HepG2 (cell line): ENCODE measurements around the gene EPM2A. TPM values are rescaled to one million over a fixed set of nuclear protein-coding genes. Genes with fewer than 3 reads are reported as not detected.

Source experiments
- ATAC-seq: fragments of 200-7000 bp; cut with Tn5 transposase; 3 replicates; pipeline ENCODE4 v1.9.1; 2020; ENCODE audit warnings: mild to moderate bottlenecking, moderate library complexity
- BruUV-seq: library from RNA; stranded (reverse); fragments of 400-500 nt; replicated peaks from 2 replicates; lab custom pipeline; 2021; lab: Mats Ljungman, UMichigan
- CTCF ChIA-PET: fragments of 300-600 bp; formaldehyde crosslinking; extraction: SDS; loops from one replicate; lab custom pipeline; 2021; ENCODE audit warnings: low total read pairs, inconsistent platforms, low intra/inter-chr PET ratio; lab: Yijun Ruan, JAX
- POLR2A ChIA-PET: fragments of 350-600 bp; sonication (Branson Sonifier 250); formaldehyde crosslinking; loops from one replicate; lab custom pipeline; 2020; ENCODE audit warnings: antibody characterized with exemption, inconsistent platforms; lab: Yijun Ruan, JAX
- DNase-seq: peaks from one replicate; pipeline ENCODE4 v3.0.0-alpha.2; 2015; ENCODE audit warnings: low spot score
- FAIRE-seq: peaks from 3 replicates; lab custom pipeline; 2011; peaks lifted over from hg19 to GRCh38; lab: Jason Lieb, UNC
- H2AFZ ChIP-seq: one replicate; pipeline ENCODE4 v1.6.1; 2011; ENCODE audit warnings: low read length, inconsistent platforms
- H3K27ac ChIP-seq: fragments of 300-600 bp; 3 replicates; pipeline ENCODE4 v1.8.0; 2011; ENCODE audit warnings: mixed run types, mild to moderate bottlenecking, mixed read lengths, low read length, inconsistent platforms; ENCODE audit not compliant: insufficient read depth; ENCODE audit errors: extremely low read length
- H3K27me3 ChIP-seq, 2 experiments: fragments of 200-600 bp in 1 of 2; 2 replicates in 1 of 2; 3 replicates in 1 of 2; pipeline versions ENCODE4 v1.6.0 to v1.8.0; 2011; ENCODE audit warnings: low read length in 2 of 2, mild to moderate bottlenecking in 2 of 2, moderate library complexity in 2 of 2, inconsistent platforms in 1 of 2; ENCODE audit not compliant: insufficient read depth in 2 of 2, control insufficient read depth in 1 of 2
- H3K36me3 ChIP-seq, 2 experiments: fragments of 200-600 bp in 1 of 2; replicated peaks in 1 of 2; 2 replicates in 1 of 2; 3 replicates in 1 of 2; pipeline versions ENCODE4 v1.5.1 to v1.8.0; 2011; ENCODE audit warnings: low read length in 2 of 2, inconsistent platforms in 1 of 2; ENCODE audit not compliant: insufficient read depth in 2 of 2, control insufficient read depth in 1 of 2
- H3K4me1 ChIP-seq: 2 replicates; pipeline ENCODE4 v1.5.1; 2012; ENCODE audit warnings: low read length, inconsistent platforms; ENCODE audit not compliant: insufficient read depth
- H3K4me2 ChIP-seq: 2 replicates; pipeline ENCODE4 v1.6.0; 2011; ENCODE audit warnings: low read depth, low read length, inconsistent platforms
- H3K4me3 ChIP-seq, 3 experiments: fragments of 200-600 bp in 1 of 3; sonication (generic), shearing (Covaris generic) in 1 of 3; replicated peaks in 1 of 3; 2 replicates each; pipeline ENCODE4 v1.5.1; 2011 to 2016; ENCODE audit warnings: low read length in 3 of 3, inconsistent platforms in 2 of 3, low read depth in 2 of 3, mild to moderate bottlenecking in 2 of 3, control low read depth in 1 of 3, mixed read lengths in 1 of 3; ENCODE audit not compliant: insufficient read depth in 1 of 3
- H3K79me2 ChIP-seq: one replicate; pipeline ENCODE4 v1.6.1; 2011; ENCODE audit warnings: low read length, inconsistent platforms; ENCODE audit not compliant: insufficient read depth
- H3K9ac ChIP-seq: 2 replicates; pipeline ENCODE4 v1.6.0; 2011; ENCODE audit warnings: mild to moderate bottlenecking, low read depth, low read length, inconsistent platforms; ENCODE audit not compliant: insufficient read depth
- H3K9me3 ChIP-seq: 2 replicates; pipeline ENCODE4 v1.5.1; 2012; ENCODE audit warnings: mild to moderate bottlenecking, low read length
- H4K20me1 ChIP-seq: 2 replicates; pipeline ENCODE4 v1.6.0; 2011; ENCODE audit warnings: inconsistent platforms, mild to moderate bottlenecking, low read length, moderate library complexity; ENCODE audit not compliant: insufficient read depth
- ATF4 ChIP-seq, 2 experiments: fragments of 450-650 bp in 1 of 2; sonication (generic) in 1 of 2; formaldehyde crosslinking; IDR thresholded peaks; 2 replicates each; pipeline versions ENCODE4 v1.5.0 to v1.8.0; 2020 to 2022; ENCODE audit warnings: mild to moderate bottlenecking in 1 of 2, missing genetic modification reagents in 1 of 2
- ATF7 ChIP-seq, 2 experiments: fragments of 450-650 bp in 1 of 2; sonication (generic) in 1 of 2; formaldehyde crosslinking in 1 of 2; IDR thresholded peaks; 2 replicates each; pipeline versions ENCODE4 v1.4.0 to v1.6.1; 2016 to 2020; ENCODE audit warnings: antibody characterized with exemption in 1 of 2, mild to moderate bottlenecking in 1 of 2, missing genetic modification reagents in 1 of 2
- ELK4 ChIP-seq: sonication (generic); formaldehyde crosslinking; IDR thresholded peaks from 2 replicates; pipeline ENCODE4 v1.9.0; 2021; ENCODE audit warnings: missing genetic modification reagents, borderline replicate concordance
- MXI1 ChIP-seq: IDR thresholded peaks from 3 replicates; pipeline ENCODE4 v1.6.1; 2012; ENCODE audit warnings: low read depth, low read length, inconsistent platforms, borderline replicate concordance
- PRDM15 ChIP-seq: sonication (generic); formaldehyde crosslinking; IDR thresholded peaks from 2 replicates; pipeline ENCODE4 v1.4.0; 2020; ENCODE audit warnings: missing genetic modification reagents
- ZNF234 ChIP-seq: sonication (generic); formaldehyde crosslinking; conservative IDR thresholded peaks from 2 replicates; pipeline ENCODE4 v1.5.1; 2020; ENCODE audit warnings: mild to moderate bottlenecking, missing genetic modification reagents
- ZNF766 ChIP-seq: sonication (generic); formaldehyde crosslinking; IDR thresholded peaks from 2 replicates; pipeline ENCODE4 v1.5.0; 2020; ENCODE audit warnings: missing genetic modification reagents, borderline replicate concordance
- WGBS: methylation state at CpG from one replicate; pipeline ENCODE4 v1.1.6; 2017; ENCODE audit warnings: low lambda C conversion rate; 5-methylcytosine and 5-hydroxymethylcytosine counted together
- in situ Hi-C: cut with HindIII; loops from 2 replicates; pipeline ENCODE4 v1.10.0; 2017; ENCODE audit warnings: low pct_unique_long_range_greater_than_20kb; ENCODE audit not compliant: extremely low pct_ligation_motif_present
- intact Hi-C: fragments of 100-400 bp; cut with micrococcal nuclease; formaldehyde crosslinking; loops from one replicate; pipeline ENCODE4 v1.10.0; 2022; ENCODE audit not compliant: unreplicated experiment
- polyA plus RNA-seq, 8 experiments: library from polyadenylated mRNA; depleted of rRNA in 3 of 8; stranded (reverse) in 7 of 8; unstranded in 1 of 8; fragments of >200 nt; fragmentation: Illumina TruSeq in 4 of 8; extraction: Trizol in 4 of 8; gene quantifications; 2 replicates each; pipeline versions ENCODE4 v1.2.1 to v1.2.3, GENCODE V29; 2011 to 2016; ENCODE audit warnings: low read depth in 4 of 8, missing spikeins in 1 of 8, mixed read lengths in 1 of 8; ENCODE audit not compliant: insufficient read depth in 1 of 8
- total RNA-seq, 5 experiments: library from RNA; depleted of rRNA; stranded (reverse); fragments of >200 nt; fragmentation: Illumina TruSeq; extraction: Trizol; gene quantifications; 2 replicates each; pipeline ENCODE4 v1.2.3, GENCODE V29; 2016; ENCODE audit warnings: low read depth in 1 of 5
- TF ChIP-seq, protein P1 (sequence below): sonication (generic); formaldehyde crosslinking; IDR thresholded peaks from 2 replicates; pipeline ENCODE4 v1.4.0; 2020; ENCODE audit warnings: mild to moderate bottlenecking, low read depth, missing genetic modification reagents

EPM2A gene
- total and polyA plus RNA-seq, 2 of the 13 experiments (the other 11 are each of a cell fraction or from before 2014, with no cell fraction given): 4.6 to 9.2 TPM

GRCh38 chr6:145756170-145756662 lies 20.9 kb upstream of the EPM2A start:
- intact Hi-C loops (no loop called here), in situ Hi-C loops (no loop called here)
- BruUV-seq: no TSS peak
- no peaks in the 10 kb centered on the region for H3K79me2 ChIP-seq
- WGBS: 0% methylated on average over 1 of the region's 1 CpG
- H2AFZ ChIP-seq: no peak overlapping the region
- FAIRE-seq (no peak), DNase-seq (no peak), ATAC-seq (no peak)
- H4K20me1 ChIP-seq: no peaks in the 10 kb centered on the region
- no peaks in the 10 kb centered on the region for H3K4me1 ChIP-seq
- H3K4me3 ChIP-seq: no peak overlapping the region
- H3K9ac ChIP-seq: no peak overlapping the region
- no peaks in the 10 kb centered on the region for H3K36me3 ChIP-seq
- TF ChIP-seq ATF7 (IDR thresholded peaks at IDR 0.05): 0 out of 2 replicates have a peak, but pooled peaks have one; percentile 10
- no peak for TF ChIP-seq ATF7 (CRISPR knock-in tag; IDR thresholded peaks at IDR 0.05)
- peak in 1 of 2 experiments; percentile 21; a peak in 1 of 4 replicates for TF ChIP-seq ATF4 (CRISPR knock-in tag; IDR thresholded peaks at IDR 0.05)
- TF ChIP-seq, protein P1, sequence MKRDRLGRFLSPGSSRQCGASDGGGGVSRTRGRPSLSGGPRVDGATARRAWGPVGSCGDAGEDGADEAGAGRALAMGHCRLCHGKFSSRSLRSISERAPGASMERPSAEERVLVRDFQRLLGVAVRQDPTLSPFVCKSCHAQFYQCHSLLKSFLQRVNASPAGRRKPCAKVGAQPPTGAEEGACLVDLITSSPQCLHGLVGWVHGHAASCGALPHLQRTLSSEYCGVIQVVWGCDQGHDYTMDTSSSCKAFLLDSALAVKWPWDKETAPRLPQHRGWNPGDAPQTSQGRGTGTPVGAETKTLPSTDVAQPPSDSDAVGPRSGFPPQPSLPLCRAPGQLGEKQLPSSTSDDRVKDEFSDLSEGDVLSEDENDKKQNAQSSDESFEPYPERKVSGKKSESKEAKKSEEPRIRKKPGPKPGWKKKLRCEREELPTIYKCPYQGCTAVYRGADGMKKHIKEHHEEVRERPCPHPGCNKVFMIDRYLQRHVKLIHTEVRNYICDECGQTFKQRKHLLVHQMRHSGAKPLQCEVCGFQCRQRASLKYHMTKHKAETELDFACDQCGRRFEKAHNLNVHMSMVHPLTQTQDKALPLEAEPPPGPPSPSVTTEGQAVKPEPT (CRISPR knock-in tag): no peak
- POLR2A ChIA-PET: no interaction called here
- no peaks in the 10 kb centered on the region for H3K27me3 ChIP-seq
- H3K27ac ChIP-seq: no peak overlapping the region
- CTCF ChIA-PET: no interaction called here
- no peaks in the 10 kb centered on the region for H3K9me3 ChIP-seq
- H3K4me2 ChIP-seq: no peak overlapping the region

GRCh38 chr6:145755682-145756081 lies 20.4 kb upstream of the EPM2A start:
- FAIRE-seq (no peak), ATAC-seq (no peak), DNase-seq (no peak)
- no peak overlapping the region for H3K27ac ChIP-seq
- H4K20me1 ChIP-seq: no peaks in the 10 kb centered on the region
- H3K4me2 ChIP-seq: no peak overlapping the region
- CTCF ChIA-PET: no interaction called here
- H3K79me2 ChIP-seq: no peaks in the 10 kb centered on the region
- H3K4me1 ChIP-seq: no peaks in the 10 kb centered on the region
- POLR2A ChIA-PET: no interaction called here
- H3K27me3 ChIP-seq: no peaks in the 10 kb centered on the region
- intact Hi-C loops (no loop called here), in situ Hi-C loops (no loop called here)
- H3K4me3 ChIP-seq: no peak overlapping the region
- BruUV-seq: no TSS peak
- no peaks in the 10 kb centered on the region for H3K36me3 ChIP-seq
- no peak overlapping the region for H2AFZ ChIP-seq
- no peaks in the 10 kb centered on the region for H3K9me3 ChIP-seq
- H3K9ac ChIP-seq: no peak overlapping the region
- TF ChIP-seq ZNF234 (CRISPR knock-in tag) (no peak), MXI1 (no peak), ELK4 (CRISPR knock-in tag) (no peak), ZNF766 (no peak), PRDM15 (CRISPR knock-in tag) (no peak)
